ENCODE data around the gene AFTPH.

AFTPH gene

GRCh38 chr2:64523666-64524603 lies at the start of gene AFTPH:
Gene AFTPH, plus strand, starts transcription at chr2:64524328. Its CDS starts 27,147 bp downstream, at chr2:64551475.
- peak; percentile 99 for DNase-seq

GRCh38 chr2:64474636-64475035 lies 49.5 kb upstream of the AFTPH start:
- no peak for DNase-seq

GRCh38 chr2:64477037-64477436 lies 47.1 kb upstream of the AFTPH start:
- no peak for DNase-seq

GRCh38 chr2:64477979-64478378 lies 46.1 kb upstream of the AFTPH start:
- no peak for DNase-seq

- DNase-seq, result no peak
Measured at GRCh38 chr2:64478502-64479230, 45.5 kb upstream of the AFTPH start.

GRCh38 chr2:64479259-64480117 lies 44.6 kb upstream of the AFTPH start:
- DNase-seq, result no peak

- DNase-seq, result no peak
Measured at GRCh38 chr2:64481665-64482064, 42.5 kb upstream of the AFTPH start.

- DNase-seq, result no peak
Measured at GRCh38 chr2:64482243-64482642, 41.9 kb upstream of the AFTPH start.

GRCh38 chr2:64482765-64483504 lies 41.2 kb upstream of the AFTPH start:
- DNase-seq, result peak; percentile 54

GRCh38 chr2:64485331-64485730 lies 38.8 kb upstream of the AFTPH start:
- no peak for DNase-seq

GRCh38 chr2:64485961-64486360 lies 38.2 kb upstream of the AFTPH start:
- DNase-seq, result no peak

GRCh38 chr2:64487256-64488049 lies 36.7 kb upstream of the AFTPH start:
- no peak for DNase-seq

- peak; percentile 80 for DNase-seq
Measured at GRCh38 chr2:64488050-64488974, 35.8 kb upstream of the AFTPH start.

GRCh38 chr2:64489081-64489751 lies 34.9 kb upstream of the AFTPH start:
- DNase-seq, result no peak

GRCh38 chr2:64491426-64491825 lies 32.7 kb upstream of the AFTPH start:
- no peak for DNase-seq

- DNase-seq, result no peak
Measured at GRCh38 chr2:64492272-64492671, 31.9 kb upstream of the AFTPH start.

- no peak for DNase-seq
Measured at GRCh38 chr2:64492821-64493220, 31.3 kb upstream of the AFTPH start.

GRCh38 chr2:64493788-64494187 lies 30.3 kb upstream of the AFTPH start:
- no peak for DNase-seq

- DNase-seq, result no peak
Measured at GRCh38 chr2:64498438-64498837, 25.7 kb upstream of the AFTPH start.

- no peak for DNase-seq
Measured at GRCh38 chr2:64500549-64500948, 23.6 kb upstream of the AFTPH start.

All from hematopoietic multipotent progenitor cell treated with erythropoietin and hydrocortisone succinate and interleukin-3 and kit ligand, for 6 days (in vitro differentiated cells).